Fibroblast of lung (primary cell): Measurements from ENCODE around the gene TOX2.

Experiments
- CTCF ChIP-seq, 2 donors: IDR thresholded peaks in 1 of 2; conservative IDR thresholded peaks in 1 of 2; 1 replicate in 1 of 2; 2 replicates in 1 of 2; pipeline ENCODE4 v1.5.1; 2011 to 2012; ENCODE audit warnings: low read length in 2 of 2, control low read depth in 1 of 2, inconsistent platforms in 1 of 2, low read depth in 1 of 2, mild to moderate bottlenecking in 1 of 2
- EZH2 ChIP-seq: IDR thresholded peaks from 2 replicates; pipeline ENCODE4 v1.5.1; 2012; ENCODE audit warnings: low read length, control low read depth, mild to moderate bottlenecking; ENCODE audit errors: missing control alignments

DNA sequence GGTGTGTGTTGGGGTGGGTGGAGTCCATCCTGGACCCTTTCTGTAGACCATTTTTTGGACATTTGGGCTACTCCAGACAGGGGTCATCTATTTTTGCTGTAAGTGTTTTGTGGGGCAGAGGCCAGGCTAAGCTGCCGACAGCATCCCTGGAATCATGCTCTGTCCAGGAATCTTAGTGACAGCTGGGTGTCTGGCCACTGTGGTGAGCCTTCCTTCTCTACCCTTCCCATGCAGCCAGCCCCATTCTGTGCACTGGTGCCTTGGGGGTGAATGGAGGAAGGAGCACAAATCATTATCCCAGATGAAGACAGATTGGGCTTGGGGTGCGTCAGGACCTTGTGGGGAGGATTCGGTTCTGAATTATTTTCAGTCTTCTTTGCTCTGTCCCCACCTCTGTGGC, 20.2 kb downstream of the TOX2 start:
- TF ChIP-seq CTCF (conservative IDR thresholded peaks at IDR 0.05 in 1 of 2, IDR thresholded peaks at IDR 0.05 in 1 of 2; ENCODE audit: low read depth in 1 of 2, low read length in 2 of 2) (no peak), EZH2 (no peak)
